NCI-H1694 (cell line): ENCODE results near the gene SELENON.

Source experiments
- DNase-seq: peaks from one replicate; lab custom pipeline; 2025; lab: John Stamatoyannopoulos, UW

The SELENON gene

GRCh38 chr1:25793585-25794170, 6.3 kb upstream of the SELENON start:
- DNase-seq = no peak

DNA sequence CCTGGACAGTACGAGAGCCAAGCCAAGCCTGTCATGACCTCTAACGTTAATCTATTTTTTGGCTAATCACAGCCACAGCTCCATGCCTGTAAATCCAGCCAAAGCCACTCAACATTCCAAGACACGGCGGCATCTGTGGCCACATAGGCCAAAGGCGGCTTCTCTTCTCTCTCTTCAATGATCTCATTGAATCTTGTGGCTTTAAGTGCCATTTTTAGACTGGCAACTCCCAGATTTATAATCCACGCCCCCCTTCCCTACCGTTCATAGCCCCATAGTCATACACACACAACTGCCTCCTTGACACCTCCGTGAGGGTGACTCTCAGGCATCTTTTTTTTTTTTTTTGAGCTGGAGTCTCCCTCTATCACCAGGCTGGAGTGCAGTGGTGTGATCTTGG, 5.7 kb upstream of the SELENON start:
- no peak for DNase-seq

DNA sequence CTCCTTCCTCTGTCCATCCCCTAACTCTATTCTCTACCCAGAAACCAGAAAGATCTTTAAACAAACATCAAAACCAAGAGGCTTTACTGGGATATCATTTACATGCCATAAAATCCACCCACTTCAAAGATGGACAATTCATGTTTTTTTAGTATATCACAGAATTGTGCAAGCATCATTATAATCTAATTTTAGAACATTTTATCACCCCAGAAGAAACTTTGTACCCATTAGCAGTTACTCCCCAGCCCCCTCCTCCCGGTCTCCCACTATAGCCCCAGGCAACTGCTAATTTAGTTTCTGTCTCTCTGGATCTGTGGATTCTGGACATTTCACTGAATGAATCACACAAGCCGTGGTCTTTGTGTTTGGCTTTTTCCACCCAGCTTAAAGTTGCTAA, 4.8 kb upstream of the SELENON start:
- DNase-seq = no peak

DNA sequence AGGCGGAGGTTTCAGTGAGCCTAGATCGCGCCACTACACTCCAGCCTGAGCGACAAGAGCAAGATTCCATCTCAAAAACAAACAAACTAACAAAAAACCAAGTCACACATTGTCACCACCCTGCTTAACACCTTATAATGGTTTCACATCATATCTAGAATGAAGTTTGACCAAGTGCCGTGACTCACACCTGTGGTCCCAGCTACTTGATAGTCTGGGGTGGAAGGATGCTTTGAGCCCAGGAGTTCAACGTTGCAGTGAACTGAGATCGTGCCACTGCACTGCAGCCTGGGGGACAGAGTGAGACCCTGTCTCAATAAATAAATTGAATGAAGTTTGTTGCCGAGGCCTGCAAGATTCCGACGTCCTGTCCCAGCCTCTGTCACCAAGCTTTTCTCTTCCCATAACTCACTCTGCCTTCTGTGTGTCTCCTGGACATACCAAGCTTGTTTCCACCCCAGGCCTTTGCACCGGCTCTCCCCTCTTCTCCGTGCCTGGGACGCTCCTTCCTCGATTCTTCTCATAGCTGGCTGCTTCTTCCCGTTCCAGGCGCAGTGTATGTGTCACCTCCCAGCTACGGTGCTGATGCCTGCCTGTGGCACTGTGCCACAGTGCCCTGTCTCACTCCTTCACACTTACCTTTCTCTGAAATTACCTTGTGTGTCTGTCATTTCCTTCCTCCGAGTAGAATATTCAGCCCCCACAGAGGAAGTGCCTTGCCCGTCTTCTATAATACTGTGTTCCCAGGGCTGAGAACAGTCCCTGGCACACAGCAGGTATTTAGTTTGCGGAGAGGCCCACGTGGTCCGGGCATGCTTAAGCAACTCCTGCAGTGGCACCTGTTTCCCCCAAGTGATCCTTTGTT, 3.8 kb upstream of the SELENON start:
- DNase-seq = peak; percentile 45

- peak; percentile 92 for DNase-seq
Observed at GRCh38 chr1:25796811-25797458, 3.1 kb upstream of the SELENON start.

DNA sequence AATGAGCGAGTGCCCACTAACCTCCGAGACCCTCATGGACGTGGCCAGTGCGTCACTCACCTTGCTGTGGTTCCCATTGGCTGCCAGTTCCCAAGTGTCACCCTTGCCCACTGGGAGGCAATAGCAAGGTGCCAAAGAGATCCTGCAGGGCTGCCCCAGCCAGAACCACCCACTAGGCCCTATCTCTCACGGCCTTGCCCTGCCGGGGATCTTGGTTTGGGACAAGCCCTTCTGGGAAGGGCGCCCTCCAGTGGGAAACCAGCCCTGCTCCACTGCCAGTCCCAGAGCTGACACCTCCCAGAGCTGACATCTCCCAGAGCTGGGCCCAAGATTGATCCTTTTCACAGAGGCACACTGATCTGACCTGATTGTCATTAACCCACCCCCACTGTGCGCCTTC, 2.1 kb upstream of the SELENON start:
- peak; percentile 50 for DNase-seq

DNA sequence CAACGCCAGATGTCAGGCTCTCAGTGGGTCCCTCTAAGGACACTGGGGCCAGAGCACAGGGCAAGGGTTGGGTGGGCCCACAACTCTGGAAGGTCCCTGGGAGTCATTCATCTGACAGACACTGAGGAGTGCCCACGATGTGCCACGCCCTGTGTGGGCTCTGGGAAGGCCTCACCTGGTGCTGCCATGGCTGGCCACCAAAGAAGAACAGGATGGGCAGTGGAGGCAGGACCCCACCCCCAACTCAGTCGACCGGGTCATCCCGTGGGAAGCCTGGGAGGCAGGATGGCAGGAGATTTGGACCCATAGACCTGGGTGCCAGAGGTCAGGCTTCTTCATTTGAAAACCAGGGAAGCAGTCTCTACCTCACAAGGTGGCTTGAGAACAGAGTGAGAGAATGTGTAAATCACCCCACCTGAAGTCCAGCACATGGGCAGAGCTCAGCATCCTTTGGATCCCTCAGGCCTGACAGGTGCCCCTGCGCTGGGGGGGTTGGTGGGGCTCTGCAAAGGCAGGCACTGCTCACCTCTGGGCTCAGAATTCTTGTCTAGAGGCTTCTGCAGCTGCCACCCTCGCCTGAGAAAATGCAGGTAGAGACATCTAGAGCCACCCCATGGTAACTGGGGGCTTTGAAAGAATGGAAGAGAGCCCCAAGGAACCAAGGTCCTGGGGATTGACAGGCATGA, 1.2 kb upstream of the SELENON start:
- DNase-seq = no peak

DNA sequence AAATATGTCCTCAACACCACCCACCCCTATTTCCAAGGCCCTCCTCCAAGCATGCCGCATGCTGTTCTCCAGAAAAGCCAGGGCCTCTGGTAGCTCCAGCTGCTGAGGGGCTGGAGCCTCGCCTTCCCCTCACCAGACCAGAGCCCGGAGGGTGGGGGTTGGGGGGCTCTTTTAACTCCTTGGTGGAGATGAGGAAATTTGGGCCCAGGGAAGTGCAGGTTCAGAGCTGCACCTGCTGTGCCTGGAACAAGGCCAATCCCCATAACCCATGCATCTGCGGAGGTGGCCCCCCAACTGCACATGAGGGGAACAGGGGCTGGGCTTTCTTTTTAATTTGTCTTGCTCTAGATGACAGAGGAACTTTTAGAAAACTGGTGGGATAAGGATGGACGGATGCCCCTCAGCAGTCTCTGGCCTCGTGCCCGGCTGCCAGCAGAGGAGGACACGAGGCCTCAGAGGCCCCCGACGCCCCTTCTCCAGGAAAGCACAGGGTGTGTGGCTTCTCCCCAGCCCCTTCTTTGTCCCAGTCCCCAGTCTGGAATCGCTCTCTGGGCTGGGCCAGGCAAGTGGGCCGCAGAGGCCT, 550 bp upstream of the SELENON start:
- no peak for DNase-seq

DNA sequence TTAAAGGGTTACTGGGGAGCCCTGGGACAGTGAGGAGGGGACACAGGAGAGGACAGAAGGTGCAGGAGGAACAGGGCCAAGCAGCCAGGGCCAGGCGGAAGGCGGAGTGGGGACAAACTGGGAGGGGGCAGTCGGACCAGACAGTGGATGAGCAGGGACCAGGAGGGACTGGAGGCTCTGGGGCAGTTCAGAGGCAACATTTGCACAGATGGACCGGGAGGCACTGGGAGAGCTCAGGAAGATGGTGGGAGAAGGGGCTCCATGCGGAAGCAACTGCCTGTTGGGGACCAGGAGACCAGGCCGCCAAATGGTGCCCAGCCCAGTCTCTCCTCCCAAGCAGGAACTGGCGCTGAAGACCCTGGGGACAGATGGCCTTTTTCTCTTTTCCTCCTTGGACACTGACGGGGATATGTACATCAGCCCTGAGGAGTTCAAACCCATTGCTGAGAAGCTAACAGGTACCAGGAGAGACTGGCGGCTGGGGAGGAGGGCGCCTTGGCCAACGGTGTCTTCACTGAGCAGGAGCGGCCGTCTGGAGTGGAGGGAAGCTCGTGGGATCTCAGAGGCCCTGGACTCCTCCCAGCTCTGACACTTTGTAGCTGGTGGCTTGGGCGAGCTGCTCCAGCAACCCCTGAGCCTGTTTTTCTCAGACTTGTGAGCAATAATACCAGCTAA, 847 bp downstream of the SELENON start:
- DNase-seq = no peak

GRCh38 chr1:25802915-25803314, 2.9 kb downstream of the SELENON start:
- DNase-seq = no peak

DNA sequence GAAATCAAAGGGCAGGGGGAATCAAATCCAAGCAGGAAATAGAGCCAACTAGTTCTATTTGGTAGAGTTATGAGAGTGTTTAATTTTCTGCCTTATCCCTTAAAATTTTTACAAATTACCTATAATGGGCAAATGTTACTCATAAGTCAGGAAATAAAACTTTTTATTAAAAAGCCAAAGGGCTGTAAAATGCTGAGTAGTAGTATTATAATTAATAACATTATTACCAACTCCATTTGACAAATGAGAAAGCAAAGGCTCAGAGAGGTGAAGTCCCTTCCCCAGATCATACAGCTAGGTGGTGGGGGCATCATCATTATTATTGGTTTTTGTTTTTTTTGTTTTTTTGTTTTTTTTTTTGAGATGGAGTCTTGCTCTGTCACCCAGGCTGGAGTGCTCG, 3.4 kb downstream of the SELENON start:
- no peak for DNase-seq

- DNase-seq = no peak
Observed at GRCh38 chr1:25804244-25804963, 4.4 kb downstream of the SELENON start.

- no peak for DNase-seq
Observed at GRCh38 chr1:25804964-25805862, 5.2 kb downstream of the SELENON start.

DNA sequence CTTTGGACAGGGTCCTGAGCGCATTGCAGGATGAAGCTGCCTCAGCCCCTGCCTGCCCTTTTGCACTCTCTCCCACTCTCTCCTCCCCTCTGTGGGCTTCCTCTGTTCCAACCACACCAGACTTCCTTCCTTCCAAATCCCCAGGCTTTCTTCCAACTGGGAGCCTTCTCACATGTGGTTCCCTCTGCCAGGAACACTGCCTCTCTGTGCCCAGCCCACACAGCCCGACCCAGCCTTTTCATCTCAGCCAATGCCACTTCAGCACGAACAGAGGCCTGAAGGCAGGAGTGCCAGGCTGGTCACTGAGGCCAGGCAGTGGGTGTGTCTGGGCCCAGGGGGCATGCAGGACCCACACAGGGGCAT, 5.9 kb downstream of the SELENON start:
- no peak for DNase-seq

GRCh38 chr1:25806418-25806817, 6.4 kb downstream of the SELENON start:
- DNase-seq = no peak

- DNase-seq = no peak
Observed at GRCh38 chr1:25807480-25808390, 7.7 kb downstream of the SELENON start.

DNA sequence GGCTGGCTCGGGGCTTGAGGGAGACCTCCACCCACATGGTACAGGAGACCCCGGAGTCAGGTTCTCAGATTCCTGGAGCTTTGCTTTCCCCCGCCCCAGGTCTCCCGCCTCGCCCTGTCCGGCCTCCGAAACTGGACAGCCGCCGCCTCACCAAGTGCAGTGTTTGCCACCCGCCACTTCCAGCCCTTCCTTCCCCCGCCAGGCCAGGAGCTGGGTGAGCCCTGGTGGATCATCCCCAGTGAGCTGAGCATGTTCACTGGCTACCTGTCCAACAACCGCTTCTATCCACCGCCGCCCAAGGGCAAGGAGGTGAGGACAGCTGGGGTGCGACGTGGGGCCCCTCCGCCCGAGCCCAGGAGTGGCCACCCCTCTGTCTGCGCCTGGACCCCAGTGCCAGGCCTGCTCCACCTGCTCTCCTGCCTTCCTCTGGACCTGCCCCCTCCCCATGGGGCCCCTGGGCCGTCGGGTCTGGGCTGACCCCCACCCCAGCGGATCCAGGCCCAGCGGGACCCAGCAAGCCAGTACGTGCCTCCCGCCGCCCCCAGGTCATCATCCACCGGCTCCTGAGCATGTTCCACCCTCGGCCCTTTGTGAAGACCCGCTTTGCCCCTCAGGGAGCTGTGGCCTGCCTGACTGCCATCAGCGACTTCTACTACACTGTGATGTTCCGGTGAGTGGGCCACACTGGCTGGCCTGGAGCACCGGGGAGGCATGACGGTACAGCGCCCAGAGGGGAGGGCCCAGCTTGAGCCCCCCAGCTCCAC, 8.7 kb downstream of the SELENON start:
- no peak for DNase-seq

DNA sequence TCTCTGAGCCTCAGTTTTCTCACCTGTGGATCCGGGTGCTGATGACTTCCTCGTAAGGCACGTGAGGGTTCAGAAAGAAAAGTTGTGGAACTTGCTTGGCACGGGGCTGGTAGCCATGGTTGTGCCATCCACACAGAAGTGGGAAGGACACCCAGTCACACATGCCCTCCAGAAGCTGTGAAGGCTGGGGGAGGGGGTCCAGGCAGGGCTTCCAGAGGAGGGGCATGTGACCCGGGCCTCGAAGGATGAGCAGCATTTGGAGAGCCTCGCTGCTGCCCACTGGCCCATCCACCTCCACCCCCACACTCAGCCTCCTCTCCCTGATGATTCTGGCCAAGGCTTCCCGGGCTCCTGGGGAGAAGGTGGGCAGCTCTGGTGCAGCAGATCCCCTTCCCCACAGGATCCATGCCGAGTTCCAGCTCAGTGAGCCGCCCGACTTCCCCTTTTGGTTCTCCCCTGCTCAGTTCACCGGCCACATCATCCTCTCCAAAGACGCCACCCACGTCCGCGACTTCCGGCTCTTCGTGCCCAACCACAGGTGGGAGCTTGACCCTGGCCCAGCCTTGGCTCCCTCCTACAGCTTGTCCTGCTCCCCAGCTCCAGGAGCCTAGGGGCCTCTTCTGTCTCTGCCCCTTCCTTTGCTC, 9.4 kb downstream of the SELENON start:
- DNase-seq = no peak
